KMS-11 (cell line): ENCODE results near the gene KCNJ14.

Source experiments
- H2AFZ ChIP-seq: fragments of 200-600 bp; sonication (generic); 2 replicates; pipeline ENCODE4 v1.6.1; 2016; ENCODE audit warnings: antibody characterized with exemption, mixed run types, low read depth
- H3K27ac ChIP-seq: fragments of 200-600 bp; sonication (generic); 2 replicates; pipeline ENCODE4 v1.6.1; 2016; ENCODE audit warnings: mild to moderate bottlenecking, mixed run types
- H3K27me3 ChIP-seq: fragments of 200-600 bp; sonication (generic); 2 replicates; pipeline ENCODE4 v1.6.1; 2017; ENCODE audit warnings: mild to moderate bottlenecking, low read depth, mixed run types, moderate library complexity; ENCODE audit not compliant: insufficient read depth
- H3K36me3 ChIP-seq: fragments of 200-600 bp; sonication (generic); 2 replicates; pipeline ENCODE4 v1.6.1; 2017; ENCODE audit warnings: mild to moderate bottlenecking, mixed run types; ENCODE audit not compliant: insufficient read depth
- H3K4me1 ChIP-seq: fragments of 200-600 bp; sonication (generic); 2 replicates; pipeline ENCODE4 v1.6.1; 2016; ENCODE audit warnings: mild to moderate bottlenecking, low read depth, mixed run types; ENCODE audit not compliant: poor library complexity, severe bottlenecking
- H3K4me2 ChIP-seq: fragments of 200-600 bp; sonication (generic); 2 replicates; pipeline ENCODE4 v1.7.0; 2016; ENCODE audit warnings: mild to moderate bottlenecking, mixed run types
- H3K4me3 ChIP-seq: fragments of 200-600 bp; sonication (generic); IDR thresholded peaks from 2 replicates; pipeline ENCODE4 v1.6.1; 2017; ENCODE audit warnings: low read depth, low read length, mixed read lengths; ENCODE audit not compliant: insufficient read depth
- H3K79me2 ChIP-seq: fragments of 200-600 bp; sonication (generic); 2 replicates; pipeline ENCODE4 v1.6.1; 2016; ENCODE audit warnings: low read depth, mixed run types; ENCODE audit not compliant: insufficient read depth
- H3K9ac ChIP-seq: fragments of 200-600 bp; sonication (generic); 2 replicates; pipeline ENCODE4 v1.6.1; 2016; ENCODE audit warnings: mild to moderate bottlenecking, mixed run types
- H4K20me1 ChIP-seq: fragments of 200-600 bp; sonication (generic); 2 replicates; pipeline ENCODE4 v1.6.1; 2016; ENCODE audit warnings: mild to moderate bottlenecking, mixed run types; ENCODE audit not compliant: insufficient read depth
- TF ChIP-seq, protein P1 (sequence below): fragments of 200-600 bp; sonication (generic); conservative IDR thresholded peaks from 2 replicates; pipeline ENCODE4 v1.6.1; 2017; ENCODE audit warnings: low read depth, mild to moderate bottlenecking, antibody characterized with exemption, low read length, moderate library complexity, mixed read lengths

Gene KCNJ14

DNA sequence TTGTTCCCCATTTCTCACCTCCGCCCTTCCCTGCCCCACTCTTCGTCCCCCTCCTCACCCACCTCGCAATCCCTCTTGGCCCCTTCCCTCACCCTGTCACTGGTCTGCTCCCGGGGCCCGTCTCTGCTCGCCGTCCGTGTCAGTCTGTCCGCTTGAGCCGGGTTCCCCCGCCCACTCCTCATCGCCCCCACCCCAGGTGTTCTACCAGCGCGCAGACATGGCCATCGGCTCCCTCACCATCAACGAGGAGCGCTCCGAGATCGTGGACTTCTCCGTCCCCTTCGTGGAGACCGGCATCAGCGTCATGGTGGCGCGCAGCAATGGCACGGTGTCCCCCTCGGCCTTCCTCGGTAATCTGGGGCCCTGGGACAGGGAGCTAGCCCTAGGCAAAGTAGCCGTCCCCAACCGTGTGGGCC lies 39.6 kb upstream of the KCNJ14 start:
- Histone ChIP-seq H3K4me3 (no peak overlapping the region), H3K27me3 (peaks cover 10% of the 10 kb centered on the region; the same call in 1 of the 2 replicates), H4K20me1 (no peaks in the 10 kb centered on the region), H3K4me1 (peaks cover 35% of the 10 kb centered on the region), H2AFZ (no peak overlapping the region; the same call in 1 of the 2 replicates), H3K79me2 (no peaks in the 10 kb centered on the region), H3K4me2 (peak overlapping the region; percentile 36; the same call in 1 of the 2 replicates), H3K36me3 (no peaks in the 10 kb centered on the region), H3K9ac (no peak overlapping the region), H3K27ac (no peak overlapping the region)
- TF ChIP-seq, protein P1, sequence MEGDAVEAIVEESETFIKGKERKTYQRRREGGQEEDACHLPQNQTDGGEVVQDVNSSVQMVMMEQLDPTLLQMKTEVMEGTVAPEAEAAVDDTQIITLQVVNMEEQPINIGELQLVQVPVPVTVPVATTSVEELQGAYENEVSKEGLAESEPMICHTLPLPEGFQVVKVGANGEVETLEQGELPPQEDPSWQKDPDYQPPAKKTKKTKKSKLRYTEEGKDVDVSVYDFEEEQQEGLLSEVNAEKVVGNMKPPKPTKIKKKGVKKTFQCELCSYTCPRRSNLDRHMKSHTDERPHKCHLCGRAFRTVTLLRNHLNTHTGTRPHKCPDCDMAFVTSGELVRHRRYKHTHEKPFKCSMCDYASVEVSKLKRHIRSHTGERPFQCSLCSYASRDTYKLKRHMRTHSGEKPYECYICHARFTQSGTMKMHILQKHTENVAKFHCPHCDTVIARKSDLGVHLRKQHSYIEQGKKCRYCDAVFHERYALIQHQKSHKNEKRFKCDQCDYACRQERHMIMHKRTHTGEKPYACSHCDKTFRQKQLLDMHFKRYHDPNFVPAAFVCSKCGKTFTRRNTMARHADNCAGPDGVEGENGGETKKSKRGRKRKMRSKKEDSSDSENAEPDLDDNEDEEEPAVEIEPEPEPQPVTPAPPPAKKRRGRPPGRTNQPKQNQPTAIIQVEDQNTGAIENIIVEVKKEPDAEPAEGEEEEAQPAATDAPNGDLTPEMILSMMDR: no peak

DNA sequence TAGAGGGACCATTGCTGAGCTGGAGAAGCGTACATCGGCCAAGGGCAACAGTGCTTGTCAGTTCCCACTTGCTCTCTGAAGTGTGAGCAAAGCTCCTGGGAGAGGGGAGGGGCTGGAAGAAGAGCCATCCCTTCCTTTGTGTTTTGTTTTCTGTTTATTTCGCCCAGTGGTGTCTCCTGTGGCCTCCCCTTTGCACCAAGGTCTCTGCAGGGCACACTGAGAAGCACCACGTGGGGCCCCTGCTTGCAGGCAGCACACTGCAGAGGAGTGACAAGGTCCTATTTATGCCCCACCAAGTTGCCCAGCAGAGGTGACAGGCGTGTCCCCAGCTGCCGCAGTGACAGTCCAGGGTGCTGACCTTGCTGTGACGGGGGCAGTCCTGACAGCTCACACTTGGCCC lies 38.0 kb upstream of the KCNJ14 start:
- Histone ChIP-seq H3K27ac (no peak overlapping the region), H3K79me2 (no peaks in the 10 kb centered on the region), H2AFZ (no peak overlapping the region), H3K4me1 (peaks cover 35% of the 10 kb centered on the region), H3K9ac (no peak overlapping the region), H3K27me3 (peaks cover 10% of the 10 kb centered on the region; the same call in 1 of the 2 replicates), H3K4me3 (no peak overlapping the region), H3K36me3 (no peaks in the 10 kb centered on the region), H3K4me2 (no peak overlapping the region), H4K20me1 (no peaks in the 10 kb centered on the region)
- TF ChIP-seq, protein P1: no peak

DNA sequence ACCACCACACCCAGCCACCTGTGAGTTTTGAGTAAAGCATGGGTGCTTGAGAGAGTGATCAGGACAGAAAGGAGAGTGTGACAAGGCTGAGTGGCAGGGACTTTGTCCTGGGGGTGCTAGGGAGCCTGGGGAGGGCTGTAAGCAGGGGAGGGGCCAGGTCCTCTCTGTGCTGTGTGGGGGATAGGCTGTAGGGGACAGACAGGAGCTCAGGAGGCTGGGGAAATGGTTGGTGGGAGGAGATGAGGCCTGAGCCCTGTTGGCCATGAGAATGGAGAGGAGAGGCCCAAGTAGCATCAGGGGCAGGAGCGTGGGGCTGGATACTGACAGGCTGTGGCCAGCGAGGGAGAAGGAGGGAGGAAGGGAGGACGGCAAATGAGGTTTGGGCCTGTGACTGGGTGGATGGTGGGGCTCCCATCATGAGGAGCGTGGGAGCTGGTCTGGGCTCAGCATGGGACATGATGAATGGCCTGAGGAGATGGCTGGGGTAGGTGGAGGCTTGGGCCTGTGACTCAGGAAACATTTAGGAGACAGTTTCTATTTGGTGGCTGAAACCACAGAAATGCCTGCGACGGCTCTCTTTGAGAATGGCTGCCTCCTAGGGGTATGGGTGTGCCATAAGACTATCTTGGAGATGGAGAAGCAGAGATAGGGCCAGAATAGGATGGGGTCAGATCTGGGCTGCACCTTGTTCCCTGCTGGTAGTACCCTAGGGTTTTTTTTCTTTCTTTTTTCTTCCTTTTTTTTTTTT lies 36.9 kb upstream of the KCNJ14 start:
- H3K4me3 ChIP-seq: no peak overlapping the region
- H3K4me2 ChIP-seq: peak overlapping the region; percentile 73
- no peaks in the 10 kb centered on the region for H4K20me1 ChIP-seq
- TF ChIP-seq, protein P1: peak; percentile 57
- H3K9ac ChIP-seq: peak overlapping the region; percentile 39; the same call in 1 of the 2 replicates
- peak overlapping the region; percentile 61 for H3K27ac ChIP-seq
- peak overlapping the region; percentile 100 for H2AFZ ChIP-seq
- H3K4me1 ChIP-seq: peaks cover 35% of the 10 kb centered on the region
- no peaks in the 10 kb centered on the region for H3K79me2 ChIP-seq
- H3K36me3 ChIP-seq: no peaks in the 10 kb centered on the region
- peaks cover 10% of the 10 kb centered on the region; the same call in 1 of the 2 replicates for H3K27me3 ChIP-seq

DNA sequence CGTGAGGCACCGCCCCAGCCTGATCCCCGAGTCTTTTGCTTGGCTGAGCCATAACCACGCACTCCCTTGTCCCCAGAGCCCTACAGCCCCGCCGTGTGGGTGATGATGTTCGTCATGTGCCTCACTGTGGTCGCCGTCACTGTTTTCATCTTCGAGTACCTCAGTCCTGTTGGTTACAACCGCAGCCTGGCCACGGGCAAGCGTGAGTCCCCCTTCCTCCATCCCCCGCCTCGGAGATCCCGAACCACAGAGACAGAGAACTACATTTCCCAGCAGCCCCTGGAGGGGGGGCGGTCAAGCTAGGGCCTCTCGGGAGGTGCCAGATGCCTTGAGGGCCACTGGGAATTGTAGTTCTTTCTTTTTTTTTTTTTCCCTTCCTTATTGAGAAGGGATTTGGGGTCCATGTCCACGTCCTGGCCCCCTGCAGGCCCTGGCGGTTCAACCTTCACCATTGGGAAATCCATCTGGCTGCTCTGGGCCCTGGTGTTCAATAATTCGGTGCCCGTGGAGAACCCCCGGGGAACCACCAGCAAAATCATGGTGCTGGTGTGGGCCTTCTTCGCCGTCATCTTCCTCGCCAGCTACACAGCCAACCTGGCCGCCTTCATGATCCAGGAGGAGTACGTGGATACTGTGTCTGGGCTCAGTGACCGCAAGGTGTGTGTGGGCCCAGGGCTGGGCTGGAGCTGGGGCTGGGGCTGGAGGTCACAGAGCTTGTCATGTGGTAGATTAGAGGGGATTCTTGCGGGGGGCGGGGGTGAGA lies 36.0 kb upstream of the KCNJ14 start:
- Histone ChIP-seq H3K36me3 (no peaks in the 10 kb centered on the region), H4K20me1 (no peaks in the 10 kb centered on the region), H3K4me2 (peak overlapping the region; percentile 73), H3K4me1 (peaks cover 35% of the 10 kb centered on the region), H3K27me3 (peaks cover 6% of the 10 kb centered on the region; the same call in 1 of the 2 replicates), H3K4me3 (no peak overlapping the region), H3K27ac (peak overlapping the region; percentile 61), H2AFZ (peak overlapping the region; percentile 100), H3K79me2 (no peaks in the 10 kb centered on the region), H3K9ac (peak overlapping the region; percentile 39; the same call in 1 of the 2 replicates)
- TF ChIP-seq, protein P1: no peak; the same call in 1 of the 2 replicates
